Thoracic aorta (tissue), 2 donors: ENCODE data around the gene ST7. TPM values are rescaled to one million over a fixed set of nuclear protein-coding genes. Genes with fewer than 3 reads are reported as not detected.
A peak's percentile ranks its signal among the peaks of the same experiment; 100 is the strongest.

ENCODE experiments used
- ATAC-seq: fragments of 150-250 bp; one replicate; pipeline ENCODE4 v1.8.0; 2017; ENCODE audit warnings: low read depth; ENCODE audit not compliant: insufficient number of reproducible peaks, low FRiP score
- DNase-seq: peaks from one replicate; pipeline ENCODE4 v3.0.0-alpha.2; 2020; ENCODE audit warnings: low spot score
- H3K27ac ChIP-seq, 2 donors: fragments of 200-600 bp; sonication (generic); 1 replicate in 1 of 2; 2 replicates in 1 of 2; pipeline ENCODE4 v1.5.1; 2016; ENCODE audit warnings: mild to moderate bottlenecking in 2 of 2, moderate library complexity in 2 of 2
- H3K27me3 ChIP-seq: fragments of 200-600 bp; sonication (generic); replicated peaks from 2 replicates; pipeline ENCODE4 v1.6.0; 2016; ENCODE audit warnings: mild to moderate bottlenecking; ENCODE audit not compliant: insufficient read depth
- H3K36me3 ChIP-seq: fragments of 200-600 bp; sonication (generic); one replicate; pipeline ENCODE4 v1.5.1; 2016
- H3K4me1 ChIP-seq, 2 donors: fragments of 200-600 bp; sonication (generic); 1 replicate in 1 of 2; 2 replicates in 1 of 2; pipeline versions ENCODE4 v1.5.1 to v1.6.0; 2016; ENCODE audit warnings: low read depth in 2 of 2, mild to moderate bottlenecking in 1 of 2; ENCODE audit not compliant: control insufficient read depth in 1 of 2
- H3K4me3 ChIP-seq: fragments of 200-600 bp; sonication (generic); 2 replicates; pipeline ENCODE4 v1.5.1; 2016; ENCODE audit warnings: mild to moderate bottlenecking
- H3K9me3 ChIP-seq: fragments of 200-600 bp; sonication (generic); 2 replicates; pipeline ENCODE4 v1.5.1; 2016
- CTCF ChIP-seq: fragments of 200-600 bp; sonication (generic); IDR thresholded peaks from one replicate; pipeline ENCODE4 v1.5.1; 2019; ENCODE audit warnings: antibody characterized with exemption
- total RNA-seq, 2 donors: library from RNA; depleted of rRNA; stranded (reverse); fragments of >200 nt; gene quantifications; one replicate each; pipeline versions ENCODE4 v1.1.0 to v1.2.3, GENCODE V29; 2016

Gene ST7
- total RNA-seq, 2 donors from 2014 or later = 29.8 to 56.2 TPM

GRCh38 chr7:117163101-117163500 lies 209.8 kb downstream of the ST7 start:
- no peaks in the 10 kb centered on the region for H3K27me3 ChIP-seq
- TF ChIP-seq CTCF = no peak

GRCh38 chr7:117164620-117165019 lies 211.3 kb downstream of the ST7 start:
- TF ChIP-seq CTCF = no peak
- Histone ChIP-seq H3K27me3 (no peaks in the 10 kb centered on the region), H3K36me3 (no peaks in the 10 kb centered on the region), H3K4me1 (peaks cover 4 to 25% of the 10 kb centered on the region in 2 donors), H3K4me3 (no peak overlapping the region), H3K9me3 (no peaks in the 10 kb centered on the region), H3K27ac (no peak overlapping the region)
- ATAC-seq (no peak), DNase-seq (no peak)

More at GRCh38 chr7:117163101-117163500, 209.8 kb downstream of the ST7 start:
- H3K4me3 ChIP-seq = no peak overlapping the region
- H3K27ac ChIP-seq = no peak overlapping the region
- peaks cover 12 to 39% of the 10 kb centered on the region in 2 donors for H3K4me1 ChIP-seq
- ATAC-seq (no peak), DNase-seq (no peak)
- no peaks in the 10 kb centered on the region for H3K36me3 ChIP-seq
- no peaks in the 10 kb centered on the region for H3K9me3 ChIP-seq

- no peak for TF ChIP-seq CTCF
Observed at GRCh38 chr7:117165656-117166055, 212.4 kb downstream of the ST7 start.

GRCh38 chr7:117169907-117170306 lies 216.6 kb downstream of the ST7 start:
- no peak for ATAC-seq
- Histone ChIP-seq H3K4me1 (peaks cover 0 to 16% of the 10 kb centered on the region in 2 donors), H3K36me3 (peaks cover 3% of the 10 kb centered on the region), H3K4me3 (no peak overlapping the region), H3K27me3 (no peaks in the 10 kb centered on the region), H3K27ac (peak overlapping the region; percentile 62 to 68), H3K9me3 (no peaks in the 10 kb centered on the region)
- no peak for TF ChIP-seq CTCF
- peak; percentile 13 for DNase-seq

More at GRCh38 chr7:117165656-117166055, 212.4 kb downstream of the ST7 start:
- Histone ChIP-seq H3K36me3 (no peaks in the 10 kb centered on the region), H3K4me3 (no peak overlapping the region), H3K4me1 (peaks cover 4 to 33% of the 10 kb centered on the region in 2 donors), H3K27ac (no peak overlapping the region), H3K9me3 (no peaks in the 10 kb centered on the region), H3K27me3 (no peaks in the 10 kb centered on the region)
- ATAC-seq (no peak), DNase-seq (no peak)

- no peaks in the 10 kb centered on the region for H3K9me3 ChIP-seq
- H3K4me1 ChIP-seq = peaks cover 0 to 16% of the 10 kb centered on the region in 2 donors
- ATAC-seq = no peak
- H3K4me3 ChIP-seq = no peak overlapping the region
- H3K36me3 ChIP-seq = peaks cover 3% of the 10 kb centered on the region
- DNase-seq = no peak
- H3K27ac ChIP-seq = peak overlapping the region in 1 of 2 donors; percentile 68
- no peaks in the 10 kb centered on the region for H3K27me3 ChIP-seq
- no peak for TF ChIP-seq CTCF
Observed at GRCh38 chr7:117171106-117171505, 217.8 kb downstream of the ST7 start.
